ENCODE data around the gene LEMD2. TPM values are rescaled to one million over a fixed set of nuclear protein-coding genes. Genes with fewer than 3 reads are reported as not detected.

Gene LEMD2
- total and polyA plus RNA-seq, 2 of the 4 experiments (the other 2 are of a cell fraction), result 26.5 to 43.6 TPM

DNA sequence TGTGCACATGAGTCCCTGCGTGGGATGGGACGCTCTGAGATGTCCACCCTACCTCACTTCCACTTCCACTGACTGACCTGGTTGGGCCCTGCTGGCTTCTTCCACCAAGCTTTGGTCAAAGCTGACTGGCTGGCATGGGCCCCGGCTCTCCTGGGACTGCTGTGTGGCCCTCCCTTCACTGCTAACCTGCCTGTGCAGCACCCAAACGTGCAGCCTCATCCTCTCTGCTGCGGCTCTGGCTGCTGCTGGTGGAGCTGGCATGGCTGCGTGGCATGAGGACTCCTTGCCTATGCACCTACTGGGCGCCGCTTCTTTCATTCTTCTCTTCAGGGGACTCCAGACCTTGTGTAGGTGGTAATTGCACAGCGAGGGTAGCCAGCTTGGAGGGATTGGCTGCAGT lies 23.6 kb downstream of the LEMD2 start:
- no peak overlapping the region for H2BK20ac ChIP-seq (ENCODE audit: low read depth, low read length)
- DNase-seq, result no peak
- no peak overlapping the region for H2BK5ac ChIP-seq (ENCODE audit: low read depth, low read length, poor library complexity, severe bottlenecking)
- BruUV-seq (replicated peaks), result no TSS peak
- dilution Hi-C loops (cut with HindIII; ENCODE audit: low sequenced_read_pairs, unreplicated experiment) (no loop called here), intact Hi-C loops (cut with micrococcal nuclease) (no loop called here), in situ Hi-C loops (cut with MboI; ENCODE audit: low sequenced_read_pairs) (loop anchor here (10.0 kb wide), 2 partner anchors 181 to 389 kb away; partner anchors contain the start of gene BAK1)
- peaks cover 0 to 10% of the 10 kb centered on the region in 2 experiments; a peak in 1 of 4 replicates for H3K79me1 ChIP-seq (ENCODE audit: low read depth in 1 of 2, low read length in 2 of 2)
- no peak overlapping the region for H2AK9ac ChIP-seq (replicated peaks; ENCODE audit: low read depth, low read length, poor library complexity)
- H2AK5ac ChIP-seq (ENCODE audit: low read depth, low read length), result no peak overlapping the region
- no peak overlapping the region for H3K23ac ChIP-seq (ENCODE audit: low read depth, low read length)
- H2AFZ ChIP-seq (replicated peaks; ENCODE audit: low read length, poor library complexity), result no peak overlapping the region
- no peak overlapping the region for H3K18ac ChIP-seq (ENCODE audit: low read depth, low read length)
- ChIA-PET POLR2A (ENCODE audit: unreplicated experiment) (no interaction called here), CTCF (no interaction called here)
- H4K91ac ChIP-seq (ENCODE audit: insufficient read depth, low read depth, low read length), result no peak overlapping the region
- H3K4me3 ChIP-seq (ENCODE audit: insufficient read depth, low read depth, low read length), result no peak overlapping the region
- no peak overlapping the region for H4K8ac ChIP-seq (ENCODE audit: low read depth in 2 of 2, low read length in 2 of 2)
- H3K56ac ChIP-seq (ENCODE audit: extremely low read depth, insufficient read depth, low read length), result no peak overlapping the region
- H3K4me2 ChIP-seq (ENCODE audit: low read depth, low read length), result no peak overlapping the region
- no peak overlapping the region for H3K14ac ChIP-seq (replicated peaks; ENCODE audit: low read depth, low read length)
- H3K9me1 ChIP-seq (ENCODE audit: insufficient read depth, low read length), result peaks cover 24% of the 10 kb centered on the region
- H3K4ac ChIP-seq (ENCODE audit: low read depth, low read length), result no peak overlapping the region
- no peaks in the 10 kb centered on the region for H3K9me3 ChIP-seq (ENCODE audit: control insufficient read depth, insufficient read depth, low read length)
- H4K5ac ChIP-seq (ENCODE audit: low read depth, low read length), result no peak overlapping the region
- peaks cover 32% of the 10 kb centered on the region for H3K4me1 ChIP-seq (ENCODE audit: control insufficient read depth, insufficient read depth, low read length)
- H4K20me1 ChIP-seq (ENCODE audit: insufficient read depth, low read length), result no peaks in the 10 kb centered on the region
- H3K27me3 ChIP-seq (ENCODE audit: control insufficient read depth, insufficient read depth, low read length), result no peaks in the 10 kb centered on the region
- no peak overlapping the region for H2BK15ac ChIP-seq (ENCODE audit: low read depth, low read length)
- WGBS, 2 experiments (ENCODE audit: extremely low coverage in 2 of 2, insufficient read length in 1 of 2), result 95% methylated on average over 3 of the region's 9 CpGs; no CpG with 5 or more reads in 1 of the 2 experiments
- no peak for ATAC-seq (ENCODE audit: low read depth)
- no peak overlapping the region for H2BK120ac ChIP-seq (ENCODE audit: low read depth, low read length)
- H3K36me3 ChIP-seq (ENCODE audit: control insufficient read depth, insufficient read depth, low read length), result no peaks in the 10 kb centered on the region
- no peak overlapping the region for H3K27ac ChIP-seq (ENCODE audit: insufficient read depth, low read length)
- H3K9ac ChIP-seq (ENCODE audit: low read depth, low read length), result no peak overlapping the region
- TF ChIP-seq, protein P1, sequence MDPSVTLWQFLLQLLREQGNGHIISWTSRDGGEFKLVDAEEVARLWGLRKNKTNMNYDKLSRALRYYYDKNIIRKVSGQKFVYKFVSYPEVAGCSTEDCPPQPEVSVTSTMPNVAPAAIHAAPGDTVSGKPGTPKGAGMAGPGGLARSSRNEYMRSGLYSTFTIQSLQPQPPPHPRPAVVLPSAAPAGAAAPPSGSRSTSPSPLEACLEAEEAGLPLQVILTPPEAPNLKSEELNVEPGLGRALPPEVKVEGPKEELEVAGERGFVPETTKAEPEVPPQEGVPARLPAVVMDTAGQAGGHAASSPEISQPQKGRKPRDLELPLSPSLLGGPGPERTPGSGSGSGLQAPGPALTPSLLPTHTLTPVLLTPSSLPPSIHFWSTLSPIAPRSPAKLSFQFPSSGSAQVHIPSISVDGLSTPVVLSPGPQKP (IDR thresholded peaks at IDR 0.05; ENCODE audit: borderline replicate concordance, low read depth, low read length), result no peak
- TF ChIP-seq CEBPB (IDR thresholded peaks at IDR 0.05; ENCODE audit: low read depth, low read length) (no peak), RAD21 (IDR thresholded peaks at IDR 0.05; ENCODE audit: low read length) (no peak)
